NCI-H2196 (cell line): ENCODE results near the gene CDH2.
A peak's percentile ranks its signal among the peaks of the same experiment; 100 is the strongest.

ENCODE experiments used
- DNase-seq: peaks from one replicate; lab custom pipeline; 2025; ENCODE audit not compliant: unreplicated experiment; lab: John Stamatoyannopoulos, UW

CDH2 gene

GRCh38 chr18:28003451-28003850 lies 173.5 kb downstream of the CDH2 start:
- no peak for DNase-seq

DNA sequence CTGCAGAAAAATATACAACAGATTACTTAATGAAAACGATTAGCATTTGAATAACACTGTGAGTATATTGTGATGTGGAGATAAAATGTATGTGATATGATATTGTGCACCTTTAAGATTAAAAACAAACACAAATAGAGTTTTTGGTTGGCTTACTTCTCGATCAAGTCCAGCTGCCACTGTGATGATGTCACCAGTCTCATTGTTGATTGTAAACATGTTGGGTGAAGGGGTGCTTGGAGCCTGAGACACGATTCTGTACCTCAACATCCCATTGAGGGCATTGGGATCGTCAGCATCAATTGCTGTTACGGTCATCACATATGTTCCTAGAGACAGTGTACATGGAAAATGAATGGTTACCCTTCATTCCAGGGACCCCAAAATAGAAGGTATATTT lies 174.1 kb downstream of the CDH2 start:
- no peak for DNase-seq

DNA sequence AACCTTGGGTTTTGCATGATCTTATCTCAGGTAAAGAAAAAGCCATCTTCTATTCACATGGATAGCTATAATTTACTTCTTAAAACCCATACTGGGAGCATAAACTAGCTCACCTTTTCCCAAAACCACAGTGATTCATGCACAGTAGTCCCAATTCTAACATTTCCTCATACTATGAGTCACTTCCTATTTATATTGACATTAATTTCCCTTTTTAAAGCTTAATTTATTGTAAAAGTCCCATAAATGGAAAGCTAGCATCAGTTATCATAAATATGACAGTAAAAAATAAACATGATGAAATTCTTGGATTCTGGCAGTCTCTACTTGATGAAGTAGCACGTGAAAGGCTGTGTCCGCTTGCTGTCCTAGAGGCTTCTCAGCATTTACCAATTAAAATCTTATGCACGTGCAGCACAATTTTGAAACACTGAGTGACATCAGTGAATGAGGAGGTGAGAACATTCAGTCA lies 180.1 kb downstream of the CDH2 start:
- DNase-seq: no peak

GRCh38 chr18:27995770-27996502 lies 181.0 kb downstream of the CDH2 start:
- no peak for DNase-seq

DNA sequence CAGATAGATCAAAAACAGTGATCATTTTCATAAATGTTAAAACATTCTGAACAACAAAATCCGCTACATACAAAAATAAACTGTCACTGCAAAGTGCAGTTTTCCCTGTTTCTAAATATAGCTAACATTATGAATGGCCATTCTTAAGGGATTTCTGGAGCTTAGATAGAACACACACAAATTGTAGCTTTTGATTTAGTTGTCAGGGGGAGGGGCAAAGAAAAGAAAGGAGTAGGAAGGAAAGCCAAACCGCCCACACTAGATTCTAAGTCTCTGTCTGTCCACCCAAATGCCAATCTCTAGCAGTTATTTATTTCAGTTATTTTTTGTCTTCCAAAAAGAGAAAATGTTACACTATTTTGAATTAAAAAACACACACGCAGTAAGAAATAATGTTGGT lies 182.4 kb downstream of the CDH2 start:
- no peak for DNase-seq

DNA sequence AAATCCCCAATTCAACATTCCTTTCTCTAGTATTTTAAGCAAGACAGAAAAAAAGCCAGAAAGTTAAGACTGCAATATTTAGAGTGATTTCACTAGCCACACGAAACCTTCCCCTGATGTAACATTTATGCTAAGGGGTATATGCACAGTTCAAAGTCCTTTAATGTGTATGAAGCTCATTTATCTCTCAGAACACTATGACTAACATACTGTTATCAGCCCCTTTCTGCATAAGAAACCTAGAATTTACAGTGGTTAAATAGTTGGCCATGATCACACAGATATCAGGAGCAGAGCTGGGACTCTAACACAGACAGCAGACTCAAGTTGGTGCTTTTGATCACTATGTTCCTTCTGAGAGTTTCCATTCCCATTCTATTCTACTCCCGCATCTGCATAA lies 185.5 kb downstream of the CDH2 start:
- no peak for DNase-seq

GRCh38 chr18:27985832-27986231 lies 191.1 kb downstream of the CDH2 start:
- DNase-seq: no peak

GRCh38 chr18:27983780-27984179 lies 193.2 kb downstream of the CDH2 start:
- peak; percentile 26 for DNase-seq

DNA sequence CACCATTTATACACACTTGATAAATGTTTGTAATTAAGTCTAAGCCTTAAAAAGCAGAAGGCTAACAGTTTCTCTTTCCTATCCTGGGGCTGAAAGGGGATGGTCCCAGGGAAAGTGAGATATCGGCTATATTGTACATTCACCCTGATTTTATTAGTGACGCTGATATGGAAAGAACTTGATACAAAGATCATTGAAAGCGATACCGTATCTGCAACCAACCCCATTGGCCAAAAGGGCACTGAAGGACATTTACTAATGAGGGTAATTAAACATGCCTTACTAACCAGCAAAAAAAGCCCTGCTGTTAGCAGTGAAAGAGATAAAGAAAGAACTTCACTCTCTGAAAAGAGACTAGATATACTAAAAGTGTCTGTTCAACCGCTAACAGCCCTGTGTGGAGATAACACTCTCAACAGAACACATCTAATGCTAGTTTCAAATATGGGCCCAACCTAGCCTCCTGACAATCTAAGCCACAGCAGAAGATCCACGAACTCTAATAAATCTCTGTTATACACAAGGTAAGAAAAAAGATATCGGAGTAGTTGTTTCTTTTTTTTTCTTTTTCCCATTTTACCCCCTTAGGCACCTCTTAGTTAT lies 200.0 kb downstream of the CDH2 start:
- no peak for DNase-seq

- DNase-seq: no peak
Measured at GRCh38 chr18:27970321-27970720, 206.6 kb downstream of the CDH2 start.

GRCh38 chr18:27969206-27969605 lies 207.7 kb downstream of the CDH2 start:
- DNase-seq: no peak

GRCh38 chr18:27967913-27968824 lies 208.8 kb downstream of the CDH2 start:
- no peak for DNase-seq

DNA sequence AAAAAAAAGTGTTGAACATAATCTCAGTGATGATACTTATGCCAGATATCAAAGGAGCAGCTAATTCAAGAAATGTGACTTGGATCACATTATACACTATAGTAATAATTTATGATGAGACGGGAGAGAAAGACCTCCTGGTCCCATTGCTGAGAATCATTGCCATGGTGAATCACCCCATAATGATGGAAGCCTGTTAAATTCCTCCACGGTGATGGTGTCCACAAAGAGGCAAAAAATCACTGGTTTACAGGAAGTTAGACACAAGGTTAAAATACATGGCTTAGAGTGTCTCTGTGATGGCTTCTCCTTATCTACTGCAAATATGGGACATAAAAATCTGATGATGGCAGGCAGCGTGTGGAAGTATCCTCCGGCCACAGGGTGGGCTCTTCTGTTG lies 210.0 kb downstream of the CDH2 start:
- no peak for DNase-seq

DNA sequence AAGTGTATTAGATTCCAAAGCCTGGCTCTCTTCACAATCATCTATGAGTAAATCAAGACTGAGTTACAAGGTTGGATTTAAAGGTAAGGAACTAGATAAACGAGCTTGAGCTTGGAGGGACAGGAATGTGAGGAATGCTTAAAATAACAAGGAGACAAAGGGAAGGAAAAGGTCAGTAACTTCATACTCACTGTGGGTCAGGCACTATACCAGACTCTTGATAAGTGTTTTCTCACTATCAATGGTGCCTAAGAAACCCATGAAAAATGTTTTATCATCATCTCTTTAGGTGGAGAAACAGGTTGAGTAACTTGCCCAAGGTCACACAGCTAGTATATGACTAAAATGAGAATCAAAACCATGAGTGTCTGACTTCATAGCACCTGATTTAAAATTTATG lies 212.1 kb downstream of the CDH2 start:
- DNase-seq: no peak

- no peak for DNase-seq
Measured at GRCh38 chr18:27959101-27959500, 217.8 kb downstream of the CDH2 start.

- DNase-seq: no peak
Measured at GRCh38 chr18:27956001-27956640, 220.8 kb downstream of the CDH2 start.

DNA sequence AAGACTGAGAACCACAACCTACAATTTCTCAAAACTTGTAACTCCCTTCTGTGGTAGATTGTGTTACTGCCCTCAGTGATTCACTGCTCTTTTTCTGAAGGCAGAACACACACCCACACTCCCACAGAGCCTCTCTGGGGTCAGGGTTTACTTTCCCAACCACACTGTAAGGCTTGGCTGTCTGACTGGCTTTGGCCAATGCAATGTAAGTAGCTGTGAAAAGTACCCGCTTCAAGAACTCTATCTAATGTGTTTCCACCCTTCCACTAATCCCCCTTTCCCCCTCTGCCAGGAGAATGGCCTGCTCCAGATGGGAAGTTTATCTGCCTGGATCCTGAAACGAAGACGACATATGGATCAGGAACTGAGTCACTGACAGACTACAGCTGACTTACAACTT lies 222.7 kb downstream of the CDH2 start:
- no peak for DNase-seq

DNA sequence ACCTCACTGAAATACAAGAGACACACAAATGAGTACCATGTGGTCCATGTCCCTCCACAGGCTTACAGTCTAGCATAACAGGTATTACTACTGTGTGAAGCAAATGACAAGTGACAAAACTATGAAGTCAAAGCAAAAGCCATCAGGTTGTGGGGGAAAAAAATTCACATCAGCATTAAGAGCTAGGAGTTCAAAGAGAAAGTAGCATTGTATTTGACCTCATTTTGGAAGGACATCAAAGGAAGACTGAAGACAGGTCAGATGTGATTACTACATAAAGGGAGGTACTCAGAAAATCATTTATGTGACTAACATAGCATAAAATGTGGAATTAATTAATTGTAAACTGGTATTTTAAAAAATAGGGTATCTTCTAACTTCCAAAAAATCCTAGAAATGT lies 224.2 kb downstream of the CDH2 start:
- no peak for DNase-seq

GRCh38 chr18:27950648-27951228 lies 226.2 kb downstream of the CDH2 start:
- no peak for DNase-seq

DNA sequence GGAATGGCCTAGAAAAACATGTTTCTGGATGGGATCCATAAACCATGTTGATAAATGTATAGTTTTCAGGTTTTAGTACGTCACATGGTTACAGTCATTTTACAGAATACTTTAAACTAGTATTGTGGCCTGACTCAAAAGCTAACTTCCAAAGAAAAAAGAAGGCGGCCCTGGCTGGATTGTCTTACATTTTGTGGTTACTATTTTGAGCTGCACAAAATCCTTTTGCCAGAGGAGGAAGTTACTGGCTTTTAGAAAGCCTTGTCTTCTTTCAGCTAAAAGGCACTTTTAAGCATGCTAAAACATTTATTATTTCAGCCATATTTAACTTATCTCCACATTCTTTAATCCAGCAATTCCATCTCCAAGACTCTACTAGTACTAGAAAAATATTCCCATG lies 227.9 kb downstream of the CDH2 start:
- no peak for DNase-seq

- no peak for DNase-seq
Measured at GRCh38 chr18:27942706-27943105, 234.2 kb downstream of the CDH2 start.
